Eye (tissue), 1 donor: ENCODE data around the gene COL8A1.

Experiments
- DNase-seq: peaks from one replicate; pipeline ENCODE4 v3.0.0-alpha.2; 2015

Gene COL8A1

DNA sequence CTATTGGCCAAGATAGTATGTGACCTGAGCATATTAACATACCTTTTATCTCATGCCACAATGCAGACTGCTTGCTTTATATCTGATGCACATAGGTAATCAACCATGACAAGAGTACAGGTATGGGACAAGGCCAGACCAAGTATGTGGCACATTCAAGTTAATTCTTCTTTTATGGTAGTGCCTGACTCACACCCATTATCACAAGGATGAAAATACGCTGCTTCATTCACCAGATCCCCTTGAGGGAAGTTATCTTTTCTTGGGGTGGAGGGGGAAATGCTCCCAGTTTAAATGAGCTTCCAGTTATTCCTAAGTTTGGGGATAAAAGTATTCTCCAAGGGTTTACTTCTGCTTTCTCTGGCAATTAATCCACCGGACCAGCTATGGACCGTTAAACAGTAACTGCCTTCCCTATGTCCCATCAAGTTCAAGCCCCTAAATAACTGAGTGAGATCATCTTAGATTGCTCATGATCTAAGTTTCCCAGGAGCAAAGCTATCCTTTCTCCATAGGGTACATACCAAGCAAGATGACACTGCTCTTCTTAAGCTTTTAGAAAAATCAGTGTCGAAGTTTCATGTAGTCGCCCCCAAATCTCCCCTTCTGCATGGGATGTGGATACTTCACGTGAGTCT lies 1.9 kb downstream of the COL8A1 start:
- DNase-seq, result no peak

- DNase-seq, result no peak
These were observed 3.1 kb downstream of the COL8A1 start for GRCh38 chr3:99641480-99641879.

DNA sequence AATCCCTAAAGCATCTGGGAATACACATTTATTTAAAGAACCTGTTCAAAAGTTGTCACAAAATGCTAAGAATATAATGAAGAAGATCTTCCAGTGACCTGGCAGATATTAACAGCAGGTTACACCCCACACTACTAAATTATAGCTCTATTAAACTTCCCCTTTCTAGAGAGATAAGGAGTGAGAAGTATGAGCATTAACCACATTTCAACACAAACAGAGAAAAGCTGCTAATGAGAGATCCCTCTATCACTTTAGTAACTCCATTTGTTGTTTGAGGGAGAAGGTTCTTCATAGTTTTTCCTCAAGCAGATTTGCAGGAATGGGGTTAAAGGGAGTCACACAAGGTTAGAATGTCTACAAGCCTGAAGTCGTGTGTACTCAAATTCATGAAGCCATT lies 3.6 kb downstream of the COL8A1 start:
- DNase-seq, result no peak

DNA sequence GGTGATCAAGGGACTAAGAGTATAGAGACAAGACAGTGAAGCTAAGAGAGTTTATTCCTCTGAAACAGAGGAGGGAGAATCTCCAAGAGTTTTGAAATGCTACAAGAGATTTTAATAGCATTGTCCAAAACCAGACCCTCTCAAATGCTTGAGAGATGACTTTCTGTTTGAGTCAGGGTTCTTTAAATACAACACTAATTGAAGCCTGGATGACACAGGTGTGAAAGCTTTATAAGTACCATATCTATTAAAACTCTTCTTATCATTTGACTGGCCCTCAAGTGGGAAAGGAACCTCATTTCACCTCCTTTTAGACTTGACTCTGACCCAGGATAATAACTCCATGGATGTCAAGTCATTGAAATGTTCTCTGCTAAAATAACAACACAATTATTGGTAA lies 5.6 kb downstream of the COL8A1 start:
- DNase-seq, result no peak

GRCh38 chr3:99644746-99645145 lies 6.4 kb downstream of the COL8A1 start:
- no peak for DNase-seq

- peak; percentile 31 for DNase-seq
These were observed 7.1 kb downstream of the COL8A1 start for GRCh38 chr3:99645277-99646106.

GRCh38 chr3:99646107-99646435 lies 7.7 kb downstream of the COL8A1 start:
- peak; percentile 22 for DNase-seq

DNA sequence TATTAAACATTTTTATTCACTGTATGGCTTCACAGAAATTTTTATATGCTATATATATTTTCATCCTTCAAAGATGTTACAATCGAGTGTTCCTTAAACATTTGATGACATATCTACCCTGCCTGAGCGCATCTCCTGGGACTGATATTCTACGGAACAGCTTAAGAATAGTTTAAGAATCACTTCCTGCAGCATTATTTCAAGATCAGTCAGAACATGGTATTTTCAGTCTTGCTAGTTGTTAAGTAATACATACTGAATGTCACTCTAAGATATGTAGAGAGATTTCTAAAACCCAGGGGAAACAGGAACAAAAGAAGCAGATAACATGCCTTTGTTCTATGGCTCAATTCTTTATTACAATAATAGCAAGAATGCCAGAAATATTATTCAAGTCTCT lies 8.7 kb downstream of the COL8A1 start:
- DNase-seq, result no peak

- no peak for DNase-seq
These were observed 9.7 kb downstream of the COL8A1 start for GRCh38 chr3:99648101-99648500.

DNA sequence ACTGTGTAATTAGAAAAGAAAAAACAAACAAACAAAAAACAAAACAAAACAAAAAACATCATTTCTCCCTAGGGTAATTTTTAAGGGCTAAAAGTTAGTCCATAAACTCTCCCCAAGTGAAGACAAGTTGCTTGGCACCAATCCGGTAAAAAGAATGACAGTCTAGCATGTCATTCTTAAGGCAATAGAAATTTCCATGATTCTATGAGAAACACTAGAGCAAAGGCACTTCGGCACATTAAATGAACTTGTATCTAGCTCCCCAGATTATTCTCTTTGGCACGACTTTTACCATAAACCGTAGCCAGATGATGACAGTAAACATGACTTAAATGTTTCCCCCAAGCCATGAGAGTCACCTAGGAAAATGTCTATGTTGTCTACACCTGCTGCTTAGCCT lies 10.1 kb downstream of the COL8A1 start:
- DNase-seq, result no peak

GRCh38 chr3:99651531-99651930 lies 13.1 kb downstream of the COL8A1 start:
- peak; percentile 29 for DNase-seq

- DNase-seq, result no peak
These were observed 18.2 kb downstream of the COL8A1 start for GRCh38 chr3:99656624-99657023.

- DNase-seq, result no peak
These were observed 19.9 kb downstream of the COL8A1 start for GRCh38 chr3:99658274-99658673.

DNA sequence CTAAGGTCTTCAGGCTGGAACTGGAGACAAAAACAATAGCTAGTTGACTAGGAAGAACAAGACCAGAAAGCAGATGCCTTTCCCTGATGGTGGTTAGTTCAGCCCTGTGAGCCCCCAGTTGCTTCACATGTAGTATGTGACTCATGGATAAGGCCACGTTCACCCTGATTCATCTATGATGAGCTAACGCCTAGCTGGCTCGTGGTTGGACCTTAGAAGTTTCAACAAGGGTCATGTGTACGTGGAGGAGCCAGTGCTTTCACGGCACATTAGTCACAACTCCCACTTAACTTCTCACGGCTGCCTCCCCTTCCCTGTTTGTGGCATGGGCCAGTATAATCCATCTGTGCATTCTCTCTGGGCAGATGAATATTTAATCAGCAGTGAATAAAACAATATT lies 20.6 kb downstream of the COL8A1 start:
- DNase-seq, result no peak

GRCh38 chr3:99659951-99660350 lies 21.6 kb downstream of the COL8A1 start:
- no peak for DNase-seq

- no peak for DNase-seq
These were observed 24.6 kb downstream of the COL8A1 start for GRCh38 chr3:99662838-99663570.

DNA sequence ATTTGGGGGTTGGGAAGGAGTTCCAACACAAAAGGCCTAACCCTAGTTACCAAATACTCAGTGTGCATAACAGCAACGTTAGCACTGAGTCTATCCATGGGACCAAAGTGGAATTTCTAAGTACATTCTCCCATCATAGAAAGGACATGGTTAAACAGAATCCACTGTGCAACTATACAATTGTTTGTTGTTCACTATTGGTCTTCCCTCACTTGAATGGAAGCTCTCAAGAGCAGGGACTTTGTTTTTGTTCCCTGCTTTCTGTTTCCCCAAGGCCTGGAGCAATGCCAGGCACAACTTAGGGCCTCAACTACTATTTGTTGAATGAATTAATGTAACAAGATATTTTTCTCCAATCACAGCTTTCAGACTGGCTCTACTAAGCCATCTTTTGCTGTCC lies 25.6 kb downstream of the COL8A1 start:
- DNase-seq, result no peak

DNA sequence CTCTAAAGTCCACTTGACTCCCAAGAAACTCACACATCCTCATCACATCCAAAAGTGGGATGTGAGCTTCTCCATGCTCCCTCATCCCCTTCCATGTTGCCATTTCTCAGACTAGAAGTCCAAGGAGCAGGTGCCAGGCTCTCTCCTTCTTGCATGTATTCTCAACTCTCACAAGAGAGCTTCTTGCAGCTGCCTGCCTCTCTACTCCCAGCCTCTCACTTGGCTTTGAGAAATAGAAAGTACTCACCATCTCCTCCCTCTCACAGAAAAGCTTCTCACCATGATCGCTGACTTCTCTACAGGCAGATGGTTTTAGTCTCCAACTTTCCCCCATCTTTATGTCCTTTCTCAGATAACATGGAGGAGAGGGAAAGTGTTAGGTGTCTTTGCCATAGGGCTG lies 26.6 kb downstream of the COL8A1 start:
- no peak for DNase-seq

DNA sequence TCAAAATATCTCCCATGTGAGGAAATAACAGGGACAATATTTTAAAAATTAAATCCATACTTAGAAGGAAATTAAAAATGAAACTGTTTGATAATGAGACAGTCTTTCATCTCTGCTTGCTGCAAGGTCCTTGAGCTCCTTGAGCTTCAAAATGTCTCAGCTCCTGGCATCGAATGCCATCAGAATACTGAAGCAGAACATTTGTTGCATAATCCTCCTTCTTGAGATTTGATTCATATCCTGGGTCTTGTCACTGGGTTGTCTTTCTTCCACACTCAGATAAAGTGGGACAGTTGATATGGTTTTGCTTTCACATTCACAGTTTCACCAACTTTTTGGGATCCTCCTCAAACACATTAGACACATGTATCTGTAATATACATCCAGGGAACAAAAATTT lies 27.8 kb downstream of the COL8A1 start:
- DNase-seq, result no peak

GRCh38 chr3:99668044-99668443 lies 29.6 kb downstream of the COL8A1 start:
- no peak for DNase-seq

DNA sequence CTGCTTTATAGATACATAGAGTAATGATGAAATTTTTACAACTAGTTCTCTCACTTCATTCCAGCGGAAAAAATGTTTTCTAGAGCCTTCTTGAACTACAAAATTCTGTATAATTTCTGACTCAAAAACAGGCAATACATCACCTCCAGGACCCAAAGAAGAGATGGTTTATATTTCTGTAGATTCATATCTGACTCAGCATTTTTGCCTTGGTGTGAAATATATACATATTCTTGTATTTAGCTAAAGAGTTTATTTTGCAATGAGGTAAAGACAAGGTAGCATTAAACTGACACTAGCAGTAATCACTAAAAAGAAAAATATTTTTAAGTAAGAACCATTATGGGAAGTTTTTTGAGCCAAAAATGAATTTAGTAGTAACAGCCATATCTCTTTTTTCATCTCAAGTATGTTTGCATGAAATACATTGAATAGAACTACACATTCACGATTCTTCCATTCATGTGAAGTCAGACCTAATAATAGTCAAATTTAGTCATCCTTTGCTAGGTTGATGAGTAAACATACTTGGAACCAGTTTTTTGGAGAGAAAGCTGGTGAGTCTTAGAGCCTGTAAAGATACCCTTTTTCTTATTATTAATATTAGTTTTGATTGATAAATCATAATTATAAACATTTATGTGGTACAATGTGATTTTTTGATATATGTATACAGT lies 31.6 kb downstream of the COL8A1 start:
- DNase-seq, result no peak

GRCh38 chr3:99670556-99670950 lies 32.2 kb downstream of the COL8A1 start:
- DNase-seq, result no peak

- no peak for DNase-seq
These were observed 35.8 kb downstream of the COL8A1 start for GRCh38 chr3:99674086-99674789.
